Peyer's patch (tissue), 4 donors: ENCODE data around the gene GH2.

Experiments
- CTCF ChIP-seq, 6 experiments: fragments of 450-650 bp in 4 of 6; fragments of 200-600 bp in 2 of 6; sonication (generic) in 1 of 6; IDR thresholded peaks; one replicate each; pipeline ENCODE4 v1.5.1; 2017 to 2019; ENCODE audit warnings: antibody characterized with exemption in 6 of 6, mild to moderate bottlenecking in 3 of 6, moderate library complexity in 1 of 6
- POLR2A ChIP-seq, 2 donors: fragments of 450-650 bp; IDR thresholded peaks; one replicate each; pipeline ENCODE4 v1.5.1; 2017; ENCODE audit warnings: antibody characterized with exemption in 2 of 2, mild to moderate bottlenecking in 2 of 2, moderate library complexity in 2 of 2

DNA sequence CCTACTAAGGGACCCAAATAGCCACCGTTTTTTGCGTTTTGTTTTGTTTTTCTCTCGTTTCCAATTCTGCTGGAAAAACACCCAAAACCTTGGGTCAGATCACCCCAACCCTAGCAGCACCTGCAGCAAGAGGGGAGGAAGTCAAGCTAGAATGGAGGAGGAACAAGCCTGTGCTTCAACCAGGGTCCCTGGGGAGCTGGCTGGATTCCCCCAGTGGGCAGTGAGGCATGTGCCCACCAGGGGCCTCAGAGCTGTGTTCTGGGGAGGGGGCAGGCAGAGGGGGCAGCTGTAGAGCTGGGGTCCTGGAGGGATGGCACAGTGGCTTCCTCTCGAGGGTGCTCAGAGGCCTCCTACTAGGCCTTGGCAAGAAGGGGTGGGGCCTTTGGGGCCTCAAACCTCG, 43.9 kb upstream of the GH2 start:
- TF ChIP-seq CTCF (IDR thresholded peaks at IDR 0.05) (no peak), POLR2A (IDR thresholded peaks at IDR 0.05) (no peak)
